Measurements from ENCODE around the gene MCRIP1.

Gene MCRIP1

DNA sequence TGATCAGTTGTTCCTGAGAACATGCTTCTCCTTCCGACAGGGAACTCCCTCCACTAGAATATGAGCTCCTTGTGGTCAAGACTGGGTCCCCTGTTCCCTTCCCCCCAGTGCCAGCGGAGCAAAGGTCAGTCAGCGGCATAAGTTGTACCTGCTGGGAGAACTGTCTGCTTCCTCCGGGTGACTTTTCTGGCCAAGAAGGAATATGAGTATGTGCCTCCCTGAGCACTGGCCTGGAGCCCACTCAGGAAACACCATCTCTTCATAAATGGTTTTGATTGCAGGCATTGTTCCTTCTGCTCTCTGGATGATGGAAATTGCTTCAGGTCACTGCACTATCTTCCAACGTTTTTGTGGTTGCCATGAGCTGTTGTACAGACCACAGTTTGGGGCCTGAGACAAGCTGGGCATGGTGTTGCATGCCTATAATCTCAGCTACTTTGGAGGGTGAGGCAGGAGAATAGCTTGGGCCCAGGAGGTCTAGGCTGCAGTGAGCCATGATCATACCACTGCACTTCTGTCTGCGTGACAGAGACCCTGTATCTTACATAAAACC, 30.1 kb upstream of the MCRIP1 start:
- CTCF ChIA-PET = no interaction called here
- TF ChIP-seq FOXA1 (IDR thresholded peaks at IDR 0.05) (no peak), LEF1 (IDR thresholded peaks at IDR 0.05; ENCODE audit: borderline replicate concordance) (no peak)
- DNase-seq (ENCODE audit: extremely low spot score) = no peak
- POLR2A ChIA-PET = interaction anchor here (1.2 to 1.4 kb wide), 3 partner anchors 11 to 149 kb away, joined by 3 to 7 read pairs (median 5); partner anchors contain the start of gene MCRIP1

GRCh38 chr17:81860756-81861568, 27.9 kb upstream of the MCRIP1 start:
- ChIA-PET CTCF (no interaction called here), POLR2A (interaction anchor here (0.6 to 1.9 kb wide), 7 partner anchors 8 to 56 kb away, joined by 3 to 11 read pairs (median 9); partner anchors contain the start of genes MCRIP1 and PPP1R27)
- peak; percentile 98 for DNase-seq (ENCODE audit: extremely low spot score)
- TF ChIP-seq ZNF384 (IDR thresholded peaks at IDR 0.05) = no peak; the same call in none of the 2 replicates
- no peak for TF ChIP-seq FOXK2 (IDR thresholded peaks at IDR 0.05)
- no peak for TF ChIP-seq FOXA1 (IDR thresholded peaks at IDR 0.05)
- no peak for TF ChIP-seq SUZ12 (IDR thresholded peaks at IDR 0.05)
- TF ChIP-seq LEF1 (IDR thresholded peaks at IDR 0.05; ENCODE audit: borderline replicate concordance) = peak; percentile 74; the same call in 1 of the 2 replicates
- TF ChIP-seq SP1 (IDR thresholded peaks at IDR 0.05) = no peak
- TF ChIP-seq, protein P1, sequence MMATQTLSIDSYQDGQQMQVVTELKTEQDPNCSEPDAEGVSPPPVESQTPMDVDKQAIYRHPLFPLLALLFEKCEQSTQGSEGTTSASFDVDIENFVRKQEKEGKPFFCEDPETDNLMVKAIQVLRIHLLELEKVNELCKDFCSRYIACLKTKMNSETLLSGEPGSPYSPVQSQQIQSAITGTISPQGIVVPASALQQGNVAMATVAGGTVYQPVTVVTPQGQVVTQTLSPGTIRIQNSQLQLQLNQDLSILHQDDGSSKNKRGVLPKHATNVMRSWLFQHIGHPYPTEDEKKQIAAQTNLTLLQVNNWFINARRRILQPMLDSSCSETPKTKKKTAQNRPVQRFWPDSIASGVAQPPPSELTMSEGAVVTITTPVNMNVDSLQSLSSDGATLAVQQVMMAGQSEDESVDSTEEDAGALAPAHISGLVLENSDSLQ (IDR thresholded peaks at IDR 0.05) = peak; percentile 41
- peak; percentile 26; the same call in 1 of the 2 replicates for TF ChIP-seq ELF4 (IDR thresholded peaks at IDR 0.05)
- peak; percentile 95 for TF ChIP-seq L3MBTL2 (conservative IDR thresholded peaks at IDR 0.05)
- TF ChIP-seq ARNT (IDR thresholded peaks at IDR 0.05) = no peak
- TF ChIP-seq NFRKB (IDR thresholded peaks at IDR 0.05) = no peak
- no peak for TF ChIP-seq FOXM1 (IDR thresholded peaks at IDR 0.05; ENCODE audit: borderline replicate concordance)
- TF ChIP-seq BHLHE40 (IDR thresholded peaks at IDR 0.05; ENCODE audit: borderline replicate concordance) = no peak
- TF ChIP-seq HDGF (IDR thresholded peaks at IDR 0.05; ENCODE audit: borderline replicate concordance) = no peak; the same call in 1 of the 2 replicates
- TF ChIP-seq TARDBP (IDR thresholded peaks at IDR 0.05) = no peak
- no peak for TF ChIP-seq CTBP1 (IDR thresholded peaks at IDR 0.05; ENCODE audit: borderline replicate concordance)

GRCh38 chr17:81859906-81860755, 27.0 kb upstream of the MCRIP1 start, which contains the start of gene P4HB:
P4HB (minus strand) TSS chr17:81860535; CDS start chr17:81860471, 64 bp downstream.
- POLR2A ChIA-PET = interaction anchor here (0.6 to 1.9 kb wide), 14 partner anchors 7 to 163 kb away, joined by 3 to 11 read pairs (median 4); partner anchors contain the start of genes CENPX, LRRC45, MCRIP1 and MRPL12
- CTCF ChIA-PET = no interaction called here
- DNase-seq (ENCODE audit: extremely low spot score) = peak; percentile 97

DNA sequence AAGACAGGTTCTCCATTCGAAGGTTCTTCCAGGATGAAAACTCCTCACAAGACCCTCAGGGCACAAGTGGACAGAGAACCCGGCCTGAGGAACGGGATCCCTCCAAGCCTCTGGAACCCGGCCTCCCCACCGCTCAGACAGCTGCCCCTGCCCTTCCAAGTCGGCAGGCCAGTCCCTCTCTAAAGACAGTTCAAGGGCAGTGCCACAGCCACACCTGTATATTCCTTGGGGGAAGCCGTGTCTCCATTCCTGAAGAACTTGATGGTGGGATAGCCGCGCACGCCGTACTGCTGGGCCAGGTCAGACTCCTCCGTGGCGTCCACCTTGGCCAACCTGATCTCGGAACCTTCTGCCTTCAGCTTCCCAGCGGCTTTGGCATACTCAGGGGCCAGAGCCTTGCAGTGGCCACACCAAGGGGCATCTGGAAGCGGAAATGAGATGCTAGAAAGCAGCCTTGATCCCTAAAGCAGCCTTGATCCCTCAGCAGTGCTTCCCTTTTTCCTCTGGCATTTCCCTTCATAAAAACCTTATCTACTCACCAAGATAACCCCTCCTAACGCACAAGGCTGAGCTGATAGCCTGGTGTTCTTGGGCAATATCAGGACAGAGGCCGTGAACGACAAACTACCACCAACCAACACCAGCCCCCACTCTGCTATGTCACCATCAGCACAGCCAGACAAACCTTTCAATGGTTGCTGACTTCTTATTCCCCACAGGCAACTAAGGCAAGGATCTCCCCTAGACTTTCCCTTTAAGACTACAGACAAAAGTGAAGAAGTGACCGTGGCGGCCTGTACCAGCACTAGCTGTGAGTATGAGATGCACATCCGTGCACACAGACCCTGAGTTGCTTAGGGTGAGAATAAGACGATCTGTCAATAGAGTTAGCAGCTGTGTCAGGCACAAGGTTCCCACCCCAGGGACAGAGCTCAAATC, 26.1 kb upstream of the MCRIP1 start:
- POLR2A ChIA-PET = interaction anchor here (0.6 to 1.4 kb wide), 9 partner anchors 8 to 164 kb away, joined by 3 to 9 read pairs (median 3); partner anchors contain the start of genes CENPX, LRRC45, MCRIP1 and MRPL12
- DNase-seq (ENCODE audit: extremely low spot score) = no peak
- TF ChIP-seq ZNF384 (IDR thresholded peaks at IDR 0.05) = no peak
- TF ChIP-seq, protein P1 (IDR thresholded peaks at IDR 0.05) = no peak
- TF ChIP-seq ELF4 (IDR thresholded peaks at IDR 0.05) = no peak
- no peak for TF ChIP-seq CTBP1 (IDR thresholded peaks at IDR 0.05; ENCODE audit: borderline replicate concordance)
- no peak for TF ChIP-seq NFRKB (IDR thresholded peaks at IDR 0.05)
- no peak for TF ChIP-seq FOXA1 (IDR thresholded peaks at IDR 0.05)
- TF ChIP-seq L3MBTL2 (conservative IDR thresholded peaks at IDR 0.05) = no peak
- no peak for TF ChIP-seq FOXK2 (IDR thresholded peaks at IDR 0.05)
- no peak for TF ChIP-seq HDGF (IDR thresholded peaks at IDR 0.05; ENCODE audit: borderline replicate concordance)
- TF ChIP-seq SUZ12 (IDR thresholded peaks at IDR 0.05) = no peak
- TF ChIP-seq FOXM1 (IDR thresholded peaks at IDR 0.05; ENCODE audit: borderline replicate concordance) = no peak
- TF ChIP-seq BHLHE40 (IDR thresholded peaks at IDR 0.05; ENCODE audit: borderline replicate concordance) = no peak
- TF ChIP-seq LEF1 (IDR thresholded peaks at IDR 0.05; ENCODE audit: borderline replicate concordance) = no peak
- TF ChIP-seq TARDBP (IDR thresholded peaks at IDR 0.05) = no peak
- no peak for TF ChIP-seq ARNT (IDR thresholded peaks at IDR 0.05)
- no peak for TF ChIP-seq SP1 (IDR thresholded peaks at IDR 0.05)
- CTCF ChIA-PET = no interaction called here

More at GRCh38 chr17:81859906-81860755, 27.0 kb upstream of the MCRIP1 start, which contains the start of gene P4HB:
- TF ChIP-seq FOXM1 (IDR thresholded peaks at IDR 0.05; ENCODE audit: borderline replicate concordance) (peak; percentile 81), HDGF (IDR thresholded peaks at IDR 0.05; ENCODE audit: borderline replicate concordance) (no peak)
